GM21619 (cell line): ENCODE measurements around the gene SMIM10.
"Not testable (repeated sequence)": the region's sequence is repeated elsewhere in the genome, so short reads cannot be mapped to it uniquely, and the experiment has no call there.

Source experiments
- ATAC-seq: cut with Tn5 transposase; IDR thresholded peaks from one replicate; pipeline ENCODE4 v1.9.1; 2021; ENCODE audit not compliant: unreplicated experiment

SMIM10 gene

DNA sequence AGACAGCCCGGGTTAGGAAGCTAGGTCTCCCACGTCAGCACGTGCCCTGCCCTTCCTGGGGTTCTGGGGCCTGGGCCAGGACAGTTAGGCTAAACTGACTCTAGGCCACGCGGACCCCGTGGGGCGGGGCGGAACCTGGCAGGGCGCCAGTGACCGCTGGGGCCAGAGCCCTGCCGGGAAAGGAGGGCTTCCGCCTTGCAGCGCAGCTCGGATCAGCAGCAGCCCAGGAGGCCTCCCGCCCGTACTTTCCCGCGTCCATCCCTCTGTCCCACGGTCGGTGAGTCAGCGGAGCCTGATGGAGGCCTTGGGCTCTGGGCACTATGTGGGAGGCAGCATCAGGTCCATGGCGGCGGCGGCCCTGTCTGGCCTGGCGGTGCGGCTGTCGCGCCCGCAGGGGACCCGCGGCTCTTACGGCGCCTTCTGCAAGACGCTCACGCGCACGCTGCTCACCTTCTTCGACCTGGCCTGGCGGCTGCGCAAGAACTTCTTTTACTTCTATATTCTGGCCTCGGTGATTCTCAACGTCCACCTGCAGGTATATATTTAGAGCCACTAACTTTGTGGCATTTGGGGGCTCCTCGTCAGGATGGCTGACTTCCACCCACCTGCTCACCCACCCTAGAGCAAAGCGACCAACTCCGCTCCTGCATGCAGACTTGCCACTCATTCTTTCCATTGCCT, at the start of gene SMIM10:
SMIM10 (plus strand) TSS at position 191 of the 681 bp plus-strand sequence; CDS start at position 296, 105 bp downstream.
- peak; percentile 70 for ATAC-seq

DNA sequence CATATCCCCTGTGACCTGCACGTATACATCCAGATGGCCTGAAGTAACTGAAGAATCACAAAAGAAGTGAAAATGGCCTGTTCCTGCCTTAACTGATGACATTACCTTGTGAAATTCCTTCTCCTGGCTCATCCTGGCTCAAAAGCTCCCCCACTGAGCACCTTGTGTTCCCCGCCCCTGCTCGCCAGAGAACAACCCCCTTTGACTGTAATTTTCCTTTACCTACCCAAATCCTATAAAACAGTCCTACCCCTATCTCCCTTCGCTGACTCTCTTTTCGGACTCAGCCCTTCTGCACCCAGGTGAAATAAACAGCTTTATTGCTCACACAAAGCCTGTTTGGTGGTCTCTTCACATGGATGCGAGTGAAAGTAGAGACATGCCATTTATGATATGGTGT, 44.4 kb upstream of the SMIM10 start:
- ATAC-seq: not testable (repeated sequence)

DNA sequence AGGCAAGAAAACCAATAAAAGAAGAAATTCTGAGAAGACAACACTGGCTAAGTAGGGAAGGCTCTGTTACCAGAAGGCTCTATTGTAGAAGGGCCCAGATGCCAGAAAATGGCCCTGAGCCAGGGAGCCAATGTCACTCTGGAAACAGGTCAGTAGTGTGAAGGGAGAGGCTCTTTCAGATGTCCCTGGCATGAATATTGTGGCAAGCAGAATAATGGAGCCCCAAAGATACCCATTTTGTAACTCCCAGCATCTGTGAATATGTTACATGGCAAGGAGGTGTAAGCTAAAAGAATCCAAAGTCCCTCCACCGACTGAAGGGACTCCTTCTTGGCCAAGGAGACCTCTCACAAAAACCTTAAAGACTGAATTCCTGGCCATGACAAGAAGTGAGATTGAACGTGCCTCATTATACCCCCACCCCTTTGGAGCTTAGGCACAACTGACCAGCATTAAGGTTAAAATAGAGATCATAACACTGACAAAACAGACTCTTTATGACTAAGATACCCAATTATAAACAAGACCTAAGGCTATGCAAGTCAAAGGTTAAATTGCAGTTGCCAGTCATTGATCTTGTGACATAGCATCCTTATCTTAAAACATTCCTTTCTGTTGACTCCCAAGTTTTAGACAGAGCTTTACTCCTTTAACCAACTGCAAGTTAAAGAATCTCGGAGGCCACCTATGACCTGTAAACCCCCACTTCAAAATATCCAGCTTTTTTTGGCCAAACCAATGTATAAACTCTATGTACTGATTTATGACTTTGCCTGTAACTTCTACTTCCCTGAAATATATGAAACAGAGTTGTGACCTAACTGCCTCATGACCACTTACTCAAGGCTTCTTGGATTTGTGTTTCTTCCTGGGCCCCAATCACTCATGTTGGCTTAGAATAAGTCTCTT, 42.2 kb upstream of the SMIM10 start:
- ATAC-seq: no peak

DNA sequence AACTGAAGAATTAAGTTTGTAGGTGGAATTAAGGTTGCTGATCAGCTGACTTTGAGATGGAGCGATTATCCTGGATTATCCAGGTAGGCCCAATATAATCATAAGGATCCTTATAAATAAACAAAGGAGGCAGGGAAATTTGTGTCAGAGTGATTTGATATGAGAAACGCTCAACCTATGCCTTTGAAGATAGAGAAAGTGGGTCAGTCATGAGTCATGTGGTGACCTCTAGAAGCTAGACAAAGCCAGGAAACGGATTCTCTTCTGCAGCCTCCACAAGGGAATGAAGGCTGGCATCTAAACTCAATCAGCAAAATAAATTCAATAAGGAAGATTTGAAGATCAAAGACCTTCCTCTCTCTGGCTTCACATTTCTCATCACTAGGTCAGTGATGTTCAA, 41.5 kb upstream of the SMIM10 start:
- no peak for ATAC-seq

DNA sequence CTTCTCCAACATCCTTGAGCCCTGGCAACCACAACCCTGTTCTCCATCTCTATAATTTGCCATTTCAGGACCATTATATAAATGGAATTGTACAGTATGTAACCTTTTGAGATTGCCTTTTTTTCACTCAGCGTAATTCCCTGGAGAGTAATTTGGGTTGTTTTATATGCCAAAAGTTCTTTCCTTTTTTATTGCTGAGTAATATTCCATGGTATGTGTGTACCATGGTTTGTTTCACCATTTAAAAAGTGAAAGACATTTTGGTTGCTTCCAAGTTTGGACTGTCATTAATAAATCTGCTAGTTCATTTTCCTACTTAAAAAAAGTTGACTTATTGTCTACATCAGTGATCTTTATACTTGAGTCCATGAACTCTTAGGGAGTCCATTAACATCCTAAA, 33.0 kb upstream of the SMIM10 start:
- ATAC-seq: no peak

DNA sequence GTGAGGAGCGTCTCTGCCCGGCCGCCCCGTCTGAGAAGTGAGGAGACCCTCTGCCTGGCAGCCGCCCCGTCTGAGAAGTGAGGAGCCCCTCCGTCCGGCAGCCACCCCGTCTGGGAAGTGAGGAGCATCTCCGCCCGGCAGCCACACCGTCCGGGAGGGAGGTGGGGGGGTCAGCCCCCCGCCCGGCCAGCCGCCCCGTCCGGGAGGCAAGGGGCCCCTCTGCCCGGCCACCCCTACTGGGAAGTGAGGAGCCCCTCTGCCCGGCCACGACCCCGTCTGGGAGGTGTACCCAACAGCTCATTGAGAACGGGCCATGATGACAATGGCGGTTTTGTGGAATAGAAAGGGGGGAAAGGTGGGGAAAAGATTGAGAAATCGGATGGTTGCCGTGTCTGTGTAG, 30.4 kb upstream of the SMIM10 start:
- ATAC-seq: not testable (repeated sequence)

DNA sequence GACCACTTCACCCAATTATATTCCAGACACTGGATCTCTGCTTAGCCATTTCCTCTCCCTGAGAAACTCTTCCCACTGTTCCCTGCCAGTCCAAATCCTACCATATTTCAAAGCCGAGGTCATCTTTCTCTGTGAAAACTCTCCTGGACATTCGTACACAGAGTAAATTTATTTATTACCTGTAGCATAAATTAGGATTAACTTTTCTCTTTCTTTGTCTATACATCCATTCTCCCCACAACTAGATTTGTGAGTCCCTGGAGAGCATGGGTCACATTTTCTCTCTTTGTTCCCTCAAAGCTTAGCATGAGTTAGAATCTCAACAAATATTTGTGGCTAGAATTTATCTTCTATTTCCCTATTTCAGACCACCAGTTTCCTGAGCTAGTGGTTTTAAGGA, 27.8 kb upstream of the SMIM10 start:
- ATAC-seq: no peak

DNA sequence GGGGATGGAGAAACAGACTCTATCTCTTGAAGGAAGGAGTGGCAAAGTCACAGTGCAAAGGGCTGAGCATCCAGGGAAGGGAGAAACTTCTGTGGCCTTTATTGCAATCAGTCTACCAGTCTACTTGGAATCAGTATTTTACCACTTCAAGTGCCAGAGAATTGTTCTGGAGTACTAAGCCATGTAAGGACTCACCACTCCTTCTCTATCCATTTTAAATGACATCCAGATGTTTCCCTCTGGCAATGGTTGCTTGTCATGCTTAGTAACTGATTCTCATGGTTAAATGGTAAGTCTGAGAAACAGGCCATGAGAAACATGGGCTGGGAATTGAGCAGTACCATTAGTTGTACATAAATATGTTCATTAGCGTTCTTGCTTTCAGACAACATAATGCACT, 21.1 kb upstream of the SMIM10 start:
- ATAC-seq: no peak

DNA sequence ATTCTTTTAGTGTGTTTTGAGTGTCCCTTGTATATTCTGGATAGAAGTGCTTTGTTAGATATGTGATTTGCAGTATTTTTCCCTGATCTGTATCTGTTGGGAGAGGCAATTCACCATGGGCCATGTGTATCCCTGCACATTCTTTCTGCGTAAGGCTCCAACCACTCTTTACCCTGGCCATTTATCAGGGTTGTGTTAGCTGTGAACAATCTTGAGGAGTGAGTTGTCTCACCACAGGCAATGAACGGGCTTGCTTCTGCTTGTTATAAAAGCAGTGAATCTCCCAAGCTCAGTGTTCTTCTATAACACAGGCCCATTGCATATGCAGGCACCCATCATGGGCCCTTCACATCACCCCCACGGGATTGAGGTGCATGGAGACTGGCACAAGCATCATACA, 18.9 kb upstream of the SMIM10 start:
- no peak for ATAC-seq

DNA sequence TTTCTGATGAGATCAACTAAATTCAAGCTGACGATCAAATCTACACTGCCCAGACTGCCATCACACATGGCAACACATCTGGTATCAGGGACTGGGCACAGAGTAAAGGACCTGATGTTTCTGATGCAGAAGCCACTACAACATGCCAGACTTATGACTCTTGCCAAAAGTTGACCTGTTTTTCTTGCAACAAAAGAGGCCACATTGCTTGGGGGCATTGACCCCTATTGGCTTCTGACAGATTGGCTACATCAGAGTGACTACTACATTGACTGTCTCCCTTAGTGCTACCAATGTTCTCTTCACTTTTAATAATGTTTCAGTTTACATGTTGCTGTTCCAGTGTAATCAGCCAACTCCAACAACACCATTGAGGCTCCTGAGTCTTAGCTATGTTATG, 15.3 kb upstream of the SMIM10 start:
- no peak for ATAC-seq

DNA sequence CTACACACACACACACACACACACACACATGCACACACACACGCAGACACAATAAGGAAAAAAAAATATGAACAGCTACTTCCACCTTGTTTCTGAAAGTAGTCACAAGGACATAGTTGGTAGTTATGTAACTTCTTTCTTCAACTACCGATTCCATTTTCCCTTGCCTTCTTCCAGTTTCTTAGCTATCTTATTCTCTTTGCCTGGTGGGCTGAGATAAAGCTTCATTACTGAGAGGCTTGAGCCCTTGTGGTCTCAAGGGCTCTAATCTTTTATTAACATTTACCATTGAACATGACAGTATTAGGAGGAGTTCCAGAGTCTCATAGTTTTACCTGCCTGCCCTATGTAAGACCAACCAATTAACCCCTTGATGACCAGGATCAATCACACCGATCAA, 8.9 kb upstream of the SMIM10 start:
- no peak for ATAC-seq

DNA sequence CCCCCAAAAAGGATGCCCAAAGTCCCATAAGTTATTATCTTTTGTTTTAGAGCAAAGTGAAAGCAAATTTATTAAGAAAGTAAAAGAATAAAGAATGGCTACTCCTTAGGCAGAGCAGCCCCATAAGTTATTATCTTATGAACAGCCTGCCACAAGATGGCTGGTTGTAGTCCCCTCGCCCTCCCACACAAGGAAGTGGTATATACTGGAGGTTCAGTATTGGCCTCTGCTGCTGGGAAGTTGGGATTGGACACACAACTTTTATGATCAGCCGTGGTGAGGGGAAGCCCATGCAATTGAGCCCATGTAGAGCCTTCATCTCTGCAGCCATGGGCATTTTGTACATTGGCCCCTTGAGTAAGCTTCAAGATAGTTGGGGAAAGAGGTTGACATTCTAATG, 8.0 kb upstream of the SMIM10 start:
- no peak for ATAC-seq

DNA sequence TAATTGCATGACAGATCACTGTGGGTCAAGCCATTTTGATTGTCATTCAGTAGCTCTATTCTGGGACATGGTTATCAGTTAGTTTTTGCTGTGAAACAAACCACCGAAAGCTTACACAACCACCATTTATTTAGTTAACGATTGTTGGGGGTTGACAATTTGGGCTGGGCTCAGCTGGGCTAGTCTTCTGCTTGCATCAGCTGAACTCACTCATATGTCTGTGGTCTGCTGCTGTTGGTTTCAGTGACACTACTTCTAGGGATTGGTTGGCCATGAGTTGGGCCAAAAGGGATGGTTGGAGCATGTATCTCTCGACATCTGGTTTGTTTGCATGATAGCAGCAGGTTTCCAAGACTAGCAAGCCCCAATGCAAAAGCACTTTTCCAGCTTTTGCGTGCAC, 5.3 kb upstream of the SMIM10 start:
- ATAC-seq: no peak

DNA sequence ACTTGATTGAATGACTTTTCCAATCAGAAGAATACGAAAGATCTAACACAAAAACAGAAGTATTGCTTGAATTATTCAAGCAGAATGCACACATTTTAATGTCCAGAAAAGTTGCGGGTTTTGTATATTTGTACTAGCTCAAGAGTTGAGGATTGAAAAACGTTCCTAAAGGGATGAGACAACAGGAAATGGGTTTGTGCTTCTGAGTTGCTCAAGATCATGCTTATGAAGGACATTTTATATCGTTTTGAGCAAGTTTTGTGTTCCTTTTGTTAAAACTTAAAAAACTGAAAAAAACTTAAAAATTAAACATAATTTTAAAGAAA, 353 bp upstream of the SMIM10 start:
- ATAC-seq: no peak

DNA sequence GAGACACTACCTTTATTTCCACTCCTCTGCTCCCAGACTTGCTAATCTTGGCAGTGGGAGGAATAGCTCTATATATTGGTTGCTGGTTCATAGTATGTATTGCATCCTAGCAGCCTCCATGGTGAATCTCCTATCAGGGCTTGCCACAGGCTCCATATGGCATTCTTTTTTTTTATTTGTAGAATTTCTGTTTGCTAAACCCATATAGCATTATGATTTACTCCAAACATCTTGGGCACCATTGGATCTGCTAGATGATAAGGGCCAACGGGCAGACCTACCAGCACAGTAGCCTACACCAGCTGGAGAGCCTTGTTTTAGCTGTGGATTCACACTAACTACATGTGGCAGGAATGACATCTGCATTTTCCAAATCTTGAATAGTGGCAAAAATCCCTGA, 6.9 kb downstream of the SMIM10 start:
- no peak for ATAC-seq

DNA sequence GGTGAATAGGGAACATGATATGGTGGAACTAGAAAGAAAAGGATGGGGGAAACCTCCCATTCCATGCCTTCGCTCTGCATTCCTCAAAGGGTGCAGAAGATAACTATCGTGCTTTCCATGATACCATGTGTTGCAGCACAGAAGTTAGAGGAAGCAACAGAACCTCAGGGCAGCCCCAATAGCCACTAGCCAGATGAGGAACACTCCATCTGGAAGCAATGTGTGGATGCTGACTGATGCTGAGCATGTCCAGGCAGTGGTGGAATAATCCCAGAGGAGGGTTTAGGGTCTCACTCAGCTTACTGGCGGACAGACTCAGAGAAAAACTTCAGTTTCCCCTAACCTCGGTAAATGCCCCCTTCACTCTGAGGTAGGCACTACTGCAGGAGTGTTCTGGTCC, 7.5 kb downstream of the SMIM10 start:
- no peak for ATAC-seq

DNA sequence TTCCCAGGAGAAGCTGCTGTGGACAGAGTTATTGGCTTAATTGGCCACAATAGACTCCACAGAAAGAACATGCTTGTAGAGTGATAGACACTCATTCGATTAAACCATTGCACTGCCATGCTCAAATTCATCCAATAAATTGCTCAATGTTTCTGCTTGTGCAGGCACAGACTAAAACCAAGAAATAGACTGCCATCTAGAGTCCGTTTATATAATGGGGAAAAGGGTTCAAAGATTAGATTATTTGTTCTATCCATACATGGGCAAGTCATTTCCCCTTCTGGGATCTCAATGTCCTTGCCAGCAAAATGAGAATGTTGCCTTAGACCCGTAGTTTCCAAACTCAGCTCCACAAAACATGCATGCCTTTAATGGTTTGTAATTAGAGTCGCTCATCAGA, 8.7 kb downstream of the SMIM10 start:
- no peak for ATAC-seq

DNA sequence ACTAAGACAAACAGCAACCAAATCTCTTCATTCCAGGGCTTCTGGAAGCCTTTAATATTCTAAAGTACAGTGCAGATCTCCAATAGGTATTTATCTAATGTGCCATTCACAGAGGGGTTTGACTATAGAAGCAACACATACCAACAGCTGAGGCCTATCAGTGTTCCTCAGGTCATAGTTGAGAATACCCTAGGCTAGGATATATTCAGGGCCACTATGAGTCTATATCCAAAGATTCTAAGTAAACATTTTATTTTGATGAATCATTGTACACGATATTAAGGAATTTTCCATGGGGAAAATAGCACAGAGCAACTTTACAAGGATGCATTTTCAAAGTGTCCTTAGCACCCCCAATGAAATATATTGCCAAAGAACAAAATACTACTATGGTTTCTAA, 9.7 kb downstream of the SMIM10 start:
- no peak for ATAC-seq

DNA sequence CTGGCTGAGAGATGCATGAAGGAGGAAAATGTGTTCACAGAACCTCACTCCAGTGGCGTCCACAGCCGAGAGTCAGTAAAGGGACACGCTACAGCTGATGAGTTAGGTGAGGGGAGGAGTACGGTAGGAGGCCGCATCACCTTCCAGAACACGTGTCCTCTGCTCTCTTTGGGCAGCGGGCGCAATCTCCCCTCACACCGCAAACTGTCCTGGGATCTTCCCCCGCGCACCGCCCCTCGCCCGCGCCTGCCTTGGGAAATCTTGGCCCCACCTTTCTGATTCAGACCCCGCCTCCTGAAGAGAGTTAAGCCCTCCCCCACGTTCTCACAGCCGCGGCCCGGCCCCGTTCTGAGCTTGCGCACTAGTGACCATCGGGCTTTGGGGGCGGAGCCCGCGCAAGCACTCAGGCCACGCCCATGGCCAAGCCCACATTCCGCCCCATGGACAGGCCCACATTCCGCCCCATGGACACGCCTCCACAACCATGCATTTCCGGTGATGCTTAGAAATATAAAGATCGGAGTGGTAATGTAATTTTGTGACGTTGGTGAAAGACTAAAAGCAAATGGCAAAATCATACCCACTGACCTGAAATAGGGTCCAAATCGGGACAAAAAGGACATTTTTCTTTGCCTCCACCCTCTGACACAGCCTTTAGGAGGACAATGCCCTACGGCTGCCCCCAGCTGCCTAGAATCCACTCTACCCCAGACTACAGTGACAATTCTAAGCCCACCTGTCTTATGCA, 13.3 kb downstream of the SMIM10 start:
- peak; percentile 92 for ATAC-seq

DNA sequence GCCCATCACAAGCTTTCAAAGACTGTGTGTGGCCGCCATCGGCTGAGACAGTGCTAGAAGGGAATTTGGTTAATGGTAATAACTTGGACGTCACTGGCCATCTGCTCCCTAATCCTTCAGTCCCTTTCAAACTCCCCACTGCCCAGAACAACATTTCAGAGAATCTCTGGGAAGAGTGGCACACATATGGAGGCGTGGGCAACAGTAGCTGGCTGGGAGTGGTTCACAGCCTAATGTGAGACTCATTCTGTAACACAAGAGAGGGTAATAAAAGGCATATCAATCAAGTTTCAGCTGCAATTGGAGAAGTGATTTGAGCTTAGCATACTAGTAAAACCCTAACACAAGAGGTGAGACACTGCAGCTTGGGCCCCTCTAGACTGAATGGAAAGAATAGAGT, 15.4 kb downstream of the SMIM10 start:
- ATAC-seq: no peak

DNA sequence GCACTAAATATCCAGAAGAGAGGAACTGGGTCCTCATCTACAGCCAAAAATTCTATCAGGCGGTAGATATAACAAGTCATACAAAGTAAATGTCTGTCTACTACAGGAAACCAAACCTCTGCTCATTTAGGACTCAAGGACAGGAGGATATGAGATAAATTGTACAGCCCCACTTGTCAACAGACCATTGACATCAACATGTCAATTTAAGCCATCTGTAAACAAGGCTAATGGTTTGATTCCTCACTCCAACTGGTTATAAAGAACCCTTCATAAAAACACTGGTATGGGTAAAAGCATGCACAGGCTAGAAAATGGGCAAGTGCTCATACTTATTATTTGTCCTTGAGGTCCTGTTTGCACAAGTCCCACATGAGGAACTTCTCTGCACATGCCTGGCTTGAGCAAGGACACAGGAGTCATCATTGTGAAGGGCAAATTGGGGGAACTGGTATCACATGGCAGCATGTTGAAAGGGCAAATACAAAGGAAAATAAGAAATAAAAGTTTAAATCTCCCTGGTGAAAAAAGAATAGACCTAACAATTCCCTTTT, 18.3 kb downstream of the SMIM10 start:
- no peak for ATAC-seq

DNA sequence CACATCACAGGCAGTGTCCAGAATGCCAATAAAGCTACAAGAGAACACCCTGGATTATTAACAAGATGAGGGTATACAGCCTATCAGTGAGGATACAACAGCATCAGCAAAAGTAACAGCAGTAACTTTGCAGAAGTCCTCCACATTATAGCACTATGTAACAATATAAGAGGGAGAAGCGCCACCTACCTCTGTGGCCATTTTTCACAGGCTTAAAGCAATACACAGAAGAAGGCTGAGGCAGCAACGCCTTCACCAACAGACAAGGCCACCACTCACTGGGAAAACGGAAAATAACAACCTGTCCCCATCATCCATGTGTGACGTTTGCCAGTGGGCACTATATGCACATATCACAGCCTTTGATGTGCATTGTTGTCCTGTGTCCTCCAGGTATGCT, 19.0 kb downstream of the SMIM10 start:
- no peak for ATAC-seq
